CD4-positive, alpha-beta memory T cell (primary cell): ENCODE measurements around the gene DMP1. TPM values are rescaled to one million over a fixed set of nuclear protein-coding genes. Genes with fewer than 3 reads are reported as not detected.

Experiments used
- CTCF ChIA-PET: fragments of 350-600 bp; sonication (Branson Sonifier 250); formaldehyde crosslinking; loops from one replicate; lab custom pipeline; 2021; ENCODE audit warnings: inconsistent platforms; ENCODE audit not compliant: partially characterized antibody; lab: Charles Lee
- POLR2A ChIA-PET: fragments of 350-600 bp; sonication (Branson Sonifier 250); formaldehyde crosslinking; loops from one replicate; lab custom pipeline; 2021; ENCODE audit not compliant: partially characterized antibody; lab: Charles Lee
- DNase-seq, 5 donors: peaks; one replicate each; pipeline versions ENCODE4 v3.0.0 to v3.0.0-alpha.2; 2020 to 2022; ENCODE audit warnings: mixed read lengths in 1 of 5
- H3K27ac ChIP-seq: one replicate; pipeline ENCODE4 v1.7.0; 2013; ENCODE audit warnings: low read depth, low read length
- H3K27me3 ChIP-seq: 2 replicates; pipeline ENCODE4 v1.7.0; 2013; ENCODE audit warnings: mild to moderate bottlenecking, low read length, moderate library complexity; ENCODE audit not compliant: insufficient read depth
- H3K36me3 ChIP-seq: 2 replicates; pipeline ENCODE4 v1.7.0; 2013; ENCODE audit warnings: mild to moderate bottlenecking, low read length, moderate library complexity; ENCODE audit not compliant: insufficient read depth
- H3K4me1 ChIP-seq: 2 replicates; pipeline ENCODE4 v1.7.0; 2013; ENCODE audit warnings: mild to moderate bottlenecking, low read length, moderate library complexity; ENCODE audit not compliant: insufficient read depth
- H3K4me3 ChIP-seq, 2 donors: one replicate each; pipeline ENCODE4 v1.7.0; 2013; ENCODE audit warnings: low read length in 2 of 2, mild to moderate bottlenecking in 1 of 2
- H3K9me3 ChIP-seq, 2 donors: one replicate each; pipeline ENCODE4 v1.7.0; 2013; ENCODE audit warnings: low read length in 2 of 2, control low read depth in 1 of 2; ENCODE audit not compliant: control insufficient read depth in 1 of 2
- H3K27ac Mint-ChIP-seq, 7 donors: one replicate each; pipeline ENCODE4 v1.8.0; 2020 to 2021; ENCODE audit warnings: mixed read lengths in 7 of 7, mild to moderate bottlenecking in 6 of 7, inconsistent platforms in 3 of 7, moderate library complexity in 3 of 7
- H3K27me3 Mint-ChIP-seq, 2 donors: one replicate each; pipeline ENCODE4 v1.8.0; 2020 to 2021; ENCODE audit warnings: mixed read lengths in 2 of 2
- H3K36me3 Mint-ChIP-seq, 2 donors: one replicate each; pipeline ENCODE4 v1.8.0; 2020 to 2021; ENCODE audit warnings: mixed read lengths in 2 of 2, inconsistent platforms in 1 of 2, mild to moderate bottlenecking in 1 of 2
- H3K4me1 Mint-ChIP-seq, 4 donors: one replicate each; pipeline ENCODE4 v1.8.0; 2020 to 2021; ENCODE audit warnings: mixed read lengths in 4 of 4, mild to moderate bottlenecking in 1 of 4
- H3K4me3 Mint-ChIP-seq, 8 donors: one replicate each; pipeline ENCODE4 v1.8.0; 2020 to 2021; ENCODE audit warnings: mixed read lengths in 8 of 8, mild to moderate bottlenecking in 7 of 8, moderate library complexity in 6 of 8, inconsistent platforms in 3 of 8
- H3K9me3 Mint-ChIP-seq, 8 donors: one replicate each; pipeline ENCODE4 v1.8.0; 2020 to 2021; ENCODE audit warnings: mixed read lengths in 8 of 8, mild to moderate bottlenecking in 5 of 8, inconsistent platforms in 3 of 8, moderate library complexity in 1 of 8
- intact Hi-C: fragments of 100-400 bp; cut with micrococcal nuclease; formaldehyde crosslinking; loops from one replicate; pipeline ENCODE4 v1.15.1; 2023
- polyA plus RNA-seq, 2 donors: library from polyadenylated mRNA; unstranded; fragments of 300-500 nt; fragmentation: Illumina TruSeq; gene quantifications; one replicate each; pipeline ENCODE4 v1.2.3, GENCODE V29; 2021
- total RNA-seq, 2 experiments: library from RNA; stranded (reverse); gene quantifications; one replicate each; pipeline ENCODE4 v1.2.3, GENCODE V29; 2021

Gene DMP1
- total and polyA plus RNA-seq, 4 experiments from 2014 or later = not detected

- no peak overlapping the region for H3K27ac ChIP-seq
- Mint-ChIP-seq H3K36me3 (no peaks in the 10 kb centered on the region), H3K4me1 (no peaks in the 10 kb centered on the region), H3K27me3 (peaks cover 13 to 17% of the 10 kb centered on the region in 2 donors), H3K9me3 (no peaks in the 10 kb centered on the region), H3K27ac (no peak overlapping the region), H3K4me3 (no peak overlapping the region)
- H3K4me3 ChIP-seq = no peak overlapping the region
- DNase-seq = no peak
- intact Hi-C loops = no loop called here
- no peaks in the 10 kb centered on the region for H3K27me3 ChIP-seq
- POLR2A ChIA-PET = no interaction called here
- H3K4me1 ChIP-seq = no peaks in the 10 kb centered on the region
- no peaks in the 10 kb centered on the region for H3K9me3 ChIP-seq
- CTCF ChIA-PET = no interaction called here
- H3K36me3 ChIP-seq = no peaks in the 10 kb centered on the region
Measured at GRCh38 chr4:87704001-87704400, 53.9 kb downstream of the DMP1 start.

GRCh38 chr4:87707279-87707918, 57.3 kb downstream of the DMP1 start:
- no peak overlapping the region for H3K27ac Mint-ChIP-seq
- H3K9me3 Mint-ChIP-seq = peaks cover 0 to 3% (median 0%) of the 10 kb centered on the region in 8 donors
- no peak overlapping the region for H3K4me3 ChIP-seq
- ChIA-PET CTCF (no interaction called here), POLR2A (no interaction called here)
- no peak for DNase-seq
- H3K27me3 ChIP-seq = no peaks in the 10 kb centered on the region
- H3K4me1 Mint-ChIP-seq = no peaks in the 10 kb centered on the region
- no peaks in the 10 kb centered on the region for H3K36me3 Mint-ChIP-seq
- H3K4me3 Mint-ChIP-seq = no peak overlapping the region
- intact Hi-C loops = no loop called here
- no peaks in the 10 kb centered on the region for H3K9me3 ChIP-seq
- no peaks in the 10 kb centered on the region for H3K36me3 ChIP-seq
- H3K4me1 ChIP-seq = no peaks in the 10 kb centered on the region
- H3K27ac ChIP-seq = no peak overlapping the region
- peaks cover 16 to 20% of the 10 kb centered on the region in 2 donors for H3K27me3 Mint-ChIP-seq

Other genes with a start within 250 kb of the DMP1 start
- 10 to 100 TPM; 16.7 to 18.3 TPM for gene NUDT9, start 227.7 kb upstream of the DMP1 start, total RNA-seq
- 10 to 100 TPM; 21.2 to 24.9 TPM for gene NUDT9, start 227.7 kb upstream of the DMP1 start, polyA plus RNA-seq
- not detected for gene SPARCL1, start 120.9 kb upstream of the DMP1 start, total RNA-seq
- not detected for gene SPARCL1, start 120.9 kb upstream of the DMP1 start, polyA plus RNA-seq
- gene DSPP, start 41.8 kb upstream of the DMP1 start, total RNA-seq = not detected
- not detected for gene DSPP, start 41.8 kb upstream of the DMP1 start, polyA plus RNA-seq
- gene IBSP, start 149.3 kb downstream of the DMP1 start, total RNA-seq = not detected
- not detected for gene IBSP, start 149.3 kb downstream of the DMP1 start, polyA plus RNA-seq
- not detected for gene MEPE, start 182.7 kb downstream of the DMP1 start, total RNA-seq
- not detected for gene MEPE, start 182.7 kb downstream of the DMP1 start, polyA plus RNA-seq